Measurements from ENCODE around the gene DENND1B. TPM values are rescaled to one million over a fixed set of nuclear protein-coding genes. Genes with fewer than 3 reads are reported as not detected.

The DENND1B gene
- total and polyA plus RNA-seq, 3 donors from 2014 or later = 7.2 to 11.6 (median 11.6) TPM

GRCh38 chr1:197672347-197672746 is 102.9 kb downstream of the DENND1B start:
- Histone ChIP-seq H3K27me3 (no peaks in the 10 kb centered on the region), H3K27ac (no peak overlapping the region), H3K4me3 (no peak overlapping the region), H3K9me3 (no peaks in the 10 kb centered on the region), H3K4me1 (no peaks in the 10 kb centered on the region), H3K36me3 (ENCODE audit: low read depth, missing control alignments) (no peaks in the 10 kb centered on the region)
- no peak for DNase-seq
- WGBS, 2 donors = 86 to 94% methylated on average over 1 of the region's 1 CpG
- intact Hi-C loops (cut with DNase I; ENCODE audit: low total_unique reads) = no loop called here
- TF ChIP-seq POLR2A (IDR thresholded peaks at IDR 0.05) = no peak
- TF ChIP-seq, protein P1, sequence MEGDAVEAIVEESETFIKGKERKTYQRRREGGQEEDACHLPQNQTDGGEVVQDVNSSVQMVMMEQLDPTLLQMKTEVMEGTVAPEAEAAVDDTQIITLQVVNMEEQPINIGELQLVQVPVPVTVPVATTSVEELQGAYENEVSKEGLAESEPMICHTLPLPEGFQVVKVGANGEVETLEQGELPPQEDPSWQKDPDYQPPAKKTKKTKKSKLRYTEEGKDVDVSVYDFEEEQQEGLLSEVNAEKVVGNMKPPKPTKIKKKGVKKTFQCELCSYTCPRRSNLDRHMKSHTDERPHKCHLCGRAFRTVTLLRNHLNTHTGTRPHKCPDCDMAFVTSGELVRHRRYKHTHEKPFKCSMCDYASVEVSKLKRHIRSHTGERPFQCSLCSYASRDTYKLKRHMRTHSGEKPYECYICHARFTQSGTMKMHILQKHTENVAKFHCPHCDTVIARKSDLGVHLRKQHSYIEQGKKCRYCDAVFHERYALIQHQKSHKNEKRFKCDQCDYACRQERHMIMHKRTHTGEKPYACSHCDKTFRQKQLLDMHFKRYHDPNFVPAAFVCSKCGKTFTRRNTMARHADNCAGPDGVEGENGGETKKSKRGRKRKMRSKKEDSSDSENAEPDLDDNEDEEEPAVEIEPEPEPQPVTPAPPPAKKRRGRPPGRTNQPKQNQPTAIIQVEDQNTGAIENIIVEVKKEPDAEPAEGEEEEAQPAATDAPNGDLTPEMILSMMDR (IDR thresholded peaks at IDR 0.05) = no peak

GRCh38 chr1:197671920-197672319 is 103.4 kb downstream of the DENND1B start:
- DNase-seq = no peak
- Histone ChIP-seq H3K9me3 (no peaks in the 10 kb centered on the region), H3K4me1 (no peaks in the 10 kb centered on the region), H3K4me3 (no peak overlapping the region), H3K36me3 (ENCODE audit: low read depth, missing control alignments) (no peaks in the 10 kb centered on the region), H3K27ac (no peak overlapping the region), H3K27me3 (no peaks in the 10 kb centered on the region)
- intact Hi-C loops (cut with DNase I; ENCODE audit: low total_unique reads) = no loop called here
- WGBS, 2 donors = 81 to 88% methylated on average over 1 of the region's 1 CpG
- TF ChIP-seq, protein P1 (IDR thresholded peaks at IDR 0.05) = no peak

- TF ChIP-seq, protein P1 (IDR thresholded peaks at IDR 0.05) = no peak
- TF ChIP-seq POLR2A (IDR thresholded peaks at IDR 0.05) = no peak
- intact Hi-C loops (cut with DNase I; ENCODE audit: low total_unique reads) = no loop called here
These were observed 104.1 kb downstream of the DENND1B start for GRCh38 chr1:197671140-197671539.

GRCh38 chr1:197666769-197667285 is 108.5 kb downstream of the DENND1B start:
- no peak for TF ChIP-seq POLR2A (IDR thresholded peaks at IDR 0.05)
- TF ChIP-seq, protein P1 (IDR thresholded peaks at IDR 0.05) = no peak
- H3K4me1 ChIP-seq = no peaks in the 10 kb centered on the region
- H3K4me3 ChIP-seq = no peak overlapping the region
- DNase-seq = no peak
- no peak overlapping the region for H3K27ac ChIP-seq
- H3K27me3 ChIP-seq = no peaks in the 10 kb centered on the region
- intact Hi-C loops (cut with DNase I; ENCODE audit: low total_unique reads) = no loop called here
- no peaks in the 10 kb centered on the region for H3K36me3 ChIP-seq (ENCODE audit: low read depth, missing control alignments)
- no peaks in the 10 kb centered on the region for H3K9me3 ChIP-seq
- WGBS, 2 donors = 95 to 96% methylated on average over 11 of the region's 11 CpGs

More at GRCh38 chr1:197671140-197671539, 104.1 kb downstream of the DENND1B start:
- DNase-seq = no peak
- Histone ChIP-seq H3K9me3 (no peaks in the 10 kb centered on the region), H3K36me3 (ENCODE audit: low read depth, missing control alignments) (no peaks in the 10 kb centered on the region), H3K27me3 (no peaks in the 10 kb centered on the region), H3K4me3 (no peak overlapping the region), H3K4me1 (no peaks in the 10 kb centered on the region), H3K27ac (no peak overlapping the region)
- WGBS, 2 donors = 90 to 96% methylated on average over 1 of the region's 1 CpG

DNA sequence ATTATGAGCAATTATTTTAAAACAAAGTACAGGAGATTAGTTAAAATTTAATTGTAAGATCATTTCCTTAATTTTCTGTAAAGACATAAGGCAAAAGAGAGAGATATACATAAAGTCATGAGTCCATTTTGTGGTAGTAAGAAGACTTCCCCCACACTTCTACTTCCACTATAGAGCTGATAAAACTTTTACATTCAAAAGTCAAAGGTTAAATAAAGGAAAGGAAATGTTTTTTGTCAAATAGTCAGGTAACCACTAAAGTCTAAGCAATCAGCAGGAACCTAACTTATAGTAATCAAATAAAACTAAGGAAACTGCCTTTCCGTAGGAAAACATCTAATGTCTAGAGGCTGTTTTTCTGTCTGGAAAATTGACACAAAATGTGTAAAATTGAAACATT is 110.9 kb downstream of the DENND1B start:
- WGBS, 2 donors = 48 to 63% methylated on average over 1 of the region's 1 CpG
- intact Hi-C loops (cut with DNase I; ENCODE audit: low total_unique reads) = no loop called here
- Histone ChIP-seq H3K27me3 (no peaks in the 10 kb centered on the region), H3K4me1 (no peaks in the 10 kb centered on the region), H3K27ac (no peak overlapping the region), H3K36me3 (ENCODE audit: low read depth, missing control alignments) (no peaks in the 10 kb centered on the region), H3K9me3 (no peaks in the 10 kb centered on the region), H3K4me3 (no peak overlapping the region)
- TF ChIP-seq, protein P1 (IDR thresholded peaks at IDR 0.05) = no peak
- TF ChIP-seq POLR2A (IDR thresholded peaks at IDR 0.05) = no peak
- no peak for DNase-seq

Measured in testis (tissue), 3 donors.